NCI-H524 (cell line): ENCODE measurements around the gene PSMG2.

Experiments used
- DNase-seq, 2 experiments: peaks; one replicate each; lab custom pipeline; 2025; lab: John Stamatoyannopoulos, UW

The PSMG2 gene

GRCh38 chr18:12766986-12767433, 64.2 kb downstream of the PSMG2 start:
- no peak for DNase-seq

DNA sequence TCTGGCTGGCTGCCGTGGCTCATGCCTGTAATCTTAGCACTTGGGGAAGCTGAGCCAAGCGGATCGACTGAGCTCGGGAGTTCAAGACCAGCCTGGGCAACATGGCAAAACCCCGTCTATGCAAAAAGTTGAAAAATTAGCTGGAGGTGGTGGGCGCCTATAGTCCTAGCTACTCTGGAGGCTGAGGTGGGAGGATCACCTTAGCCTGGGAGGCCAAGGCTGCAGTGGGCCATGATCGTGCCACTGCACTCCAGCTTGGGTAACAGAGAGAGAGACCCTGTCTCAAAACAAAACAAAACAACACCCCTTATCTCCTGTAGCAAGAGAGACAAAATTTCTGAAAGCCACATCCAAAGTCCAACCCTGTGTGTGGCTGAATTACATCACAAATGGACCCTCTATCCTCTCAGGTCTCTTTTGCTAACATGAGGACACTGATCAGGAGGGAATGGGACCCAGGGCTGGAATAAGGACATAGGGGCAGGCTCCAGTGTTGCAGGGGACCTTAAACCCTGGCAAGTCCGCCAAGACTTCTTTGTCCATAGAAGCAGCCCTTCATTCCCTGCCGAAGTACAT, 64.8 kb downstream of the PSMG2 start:
- DNase-seq: no peak

GRCh38 chr18:12768625-12769024, 65.8 kb downstream of the PSMG2 start:
- no peak for DNase-seq

DNA sequence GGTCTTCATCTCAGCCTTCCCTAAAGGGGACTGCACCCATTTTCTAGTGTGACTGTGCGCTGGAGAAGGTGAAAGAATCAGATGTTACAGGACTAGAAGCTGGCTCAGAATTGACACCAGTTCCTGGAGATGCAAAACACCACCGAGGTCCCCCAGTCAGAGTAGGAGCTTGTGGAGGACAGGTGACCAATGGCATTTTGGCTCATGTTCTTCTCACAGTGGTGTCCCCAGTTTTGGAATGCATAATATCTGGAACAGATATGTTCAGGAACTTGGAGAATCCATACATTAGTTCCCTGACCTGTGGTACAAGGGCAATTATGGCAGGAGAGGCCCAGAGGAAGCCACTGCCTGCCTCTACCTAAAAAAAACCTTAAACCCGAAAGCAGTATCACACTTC, 66.3 kb downstream of the PSMG2 start:
- DNase-seq: no peak

DNA sequence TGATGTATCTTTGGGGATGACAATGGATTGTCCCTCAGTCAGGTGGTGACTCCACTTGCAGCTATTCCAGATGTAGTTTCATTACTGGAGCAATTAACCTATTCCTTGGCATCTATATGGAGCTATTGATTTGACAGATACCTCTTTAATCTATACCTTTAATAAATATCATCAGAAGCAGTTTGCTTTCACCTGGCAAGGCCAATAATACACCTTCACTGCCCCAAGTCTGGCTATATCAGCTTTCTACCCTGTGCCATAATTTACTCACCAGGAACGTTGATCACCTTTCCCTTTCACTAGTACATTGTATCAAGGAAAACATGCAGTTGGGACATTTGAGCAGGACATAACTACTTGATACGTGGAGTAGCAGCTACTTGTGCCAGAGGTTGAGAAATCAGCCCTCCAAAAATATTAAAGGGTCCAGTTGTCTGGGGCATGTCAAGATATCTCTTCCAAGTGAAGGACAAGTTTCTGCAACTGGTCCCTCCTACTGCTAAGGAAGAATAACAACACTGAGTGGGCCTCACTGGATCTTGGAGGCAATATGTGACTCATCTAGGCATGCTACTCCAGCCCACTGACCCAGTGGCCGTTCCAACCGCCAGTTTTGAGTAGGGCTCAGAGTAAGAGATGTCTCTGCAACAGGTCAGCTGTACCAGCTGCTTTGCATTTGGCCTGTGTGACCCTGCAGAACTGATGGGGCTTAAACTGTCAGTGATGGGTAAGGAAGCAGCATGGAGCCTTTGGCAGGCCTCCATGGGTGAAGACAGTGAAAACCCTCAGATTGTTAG, 67.0 kb downstream of the PSMG2 start:
- no peak for DNase-seq

DNA sequence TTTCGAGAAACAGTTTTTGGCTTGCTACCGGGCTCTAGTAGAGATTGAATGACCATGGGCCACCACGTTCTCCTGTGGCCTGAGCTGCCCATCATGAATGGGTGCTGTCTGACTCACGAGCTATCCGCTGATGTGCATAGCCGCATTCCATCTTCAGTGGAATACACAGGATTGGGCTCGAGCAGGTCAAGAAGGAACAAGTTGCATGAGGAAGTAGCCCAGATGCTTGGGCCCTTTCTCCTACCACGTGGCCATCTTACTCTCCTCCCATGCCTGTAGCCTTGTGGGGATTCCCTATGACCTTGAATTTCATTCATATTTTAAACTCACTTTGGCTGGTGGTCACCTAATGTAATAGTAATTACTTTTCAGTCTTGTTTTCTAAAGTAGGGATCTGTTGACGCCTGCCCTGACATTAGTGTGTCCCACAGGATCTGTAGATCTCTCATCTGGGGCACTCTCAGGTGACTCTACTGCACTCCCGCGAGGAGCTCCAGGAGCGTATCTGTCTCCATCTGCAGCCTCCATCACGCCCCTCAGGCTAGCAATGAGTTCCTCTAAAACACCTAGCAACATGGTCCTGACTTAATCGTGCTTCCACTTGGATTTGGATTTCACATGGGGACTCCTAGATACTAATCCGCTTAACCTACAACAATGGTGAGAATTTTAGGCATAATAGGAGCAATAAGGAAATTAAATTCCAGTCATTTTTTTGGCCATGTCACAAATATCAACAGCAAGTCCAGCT, 67.8 kb downstream of the PSMG2 start:
- no peak for DNase-seq

DNA sequence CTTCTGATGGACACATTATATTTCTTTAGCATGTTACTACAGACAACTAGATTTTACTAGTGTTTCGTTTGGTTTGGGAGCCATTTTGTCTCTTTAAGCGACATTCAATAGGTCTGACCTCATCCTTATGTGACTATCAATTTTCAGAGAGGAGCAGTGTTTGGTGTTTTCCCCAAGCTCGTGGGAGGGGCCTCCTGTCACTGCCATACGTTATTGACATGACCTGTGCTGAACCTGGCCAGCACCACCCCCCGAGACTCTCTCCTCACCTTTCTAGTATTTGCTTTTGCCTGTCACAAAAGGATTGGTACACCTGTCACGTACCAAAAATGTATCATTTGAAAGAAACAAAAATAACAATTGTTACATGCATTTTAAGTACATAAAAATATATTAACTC, 69.3 kb downstream of the PSMG2 start:
- DNase-seq: no peak

DNA sequence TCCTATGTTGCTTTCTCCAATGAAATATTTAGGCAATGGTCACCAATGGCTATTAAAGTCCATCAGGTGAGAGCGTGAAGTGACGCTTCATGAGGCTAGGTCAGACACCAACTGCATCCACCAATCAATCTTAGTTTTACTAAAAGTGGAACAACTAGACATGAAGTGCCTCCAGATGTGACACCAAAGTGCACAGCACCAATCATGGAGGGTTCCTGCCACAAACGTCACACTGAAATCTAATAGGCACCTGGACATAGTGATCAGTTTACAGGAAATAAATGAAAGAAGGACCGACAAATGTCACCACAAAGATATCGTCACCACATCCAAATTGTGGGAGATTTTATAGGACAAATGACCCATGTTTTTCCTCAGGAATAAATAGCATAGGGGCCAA, 70.5 kb downstream of the PSMG2 start:
- no peak for DNase-seq

DNA sequence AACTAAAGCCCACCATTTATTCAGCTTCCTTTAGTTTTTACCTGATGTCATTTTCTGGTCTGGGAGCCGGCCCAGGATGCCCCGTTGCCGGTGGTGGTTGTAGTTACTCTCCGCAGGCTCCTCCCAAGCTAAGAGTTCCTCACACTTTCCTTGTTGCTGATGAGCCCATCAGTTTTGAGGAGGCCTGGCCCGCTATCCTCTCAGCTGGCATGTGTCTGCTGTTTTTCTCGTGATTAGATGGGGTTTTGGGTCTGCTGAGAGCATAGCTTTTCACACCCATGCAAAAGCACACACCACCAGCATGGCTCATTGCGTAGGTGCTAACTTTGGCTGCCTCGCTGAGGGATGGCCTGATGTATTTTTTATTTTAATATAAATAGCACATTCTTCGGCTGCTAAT, 72.1 kb downstream of the PSMG2 start:
- DNase-seq: no peak
